ENCODE data around the gene PDE4D. TPM values are rescaled to one million over a fixed set of nuclear protein-coding genes. Genes with fewer than 3 reads are reported as not detected.

Gene PDE4D
- total RNA-seq, 1 donor = 12.7 TPM

DNA sequence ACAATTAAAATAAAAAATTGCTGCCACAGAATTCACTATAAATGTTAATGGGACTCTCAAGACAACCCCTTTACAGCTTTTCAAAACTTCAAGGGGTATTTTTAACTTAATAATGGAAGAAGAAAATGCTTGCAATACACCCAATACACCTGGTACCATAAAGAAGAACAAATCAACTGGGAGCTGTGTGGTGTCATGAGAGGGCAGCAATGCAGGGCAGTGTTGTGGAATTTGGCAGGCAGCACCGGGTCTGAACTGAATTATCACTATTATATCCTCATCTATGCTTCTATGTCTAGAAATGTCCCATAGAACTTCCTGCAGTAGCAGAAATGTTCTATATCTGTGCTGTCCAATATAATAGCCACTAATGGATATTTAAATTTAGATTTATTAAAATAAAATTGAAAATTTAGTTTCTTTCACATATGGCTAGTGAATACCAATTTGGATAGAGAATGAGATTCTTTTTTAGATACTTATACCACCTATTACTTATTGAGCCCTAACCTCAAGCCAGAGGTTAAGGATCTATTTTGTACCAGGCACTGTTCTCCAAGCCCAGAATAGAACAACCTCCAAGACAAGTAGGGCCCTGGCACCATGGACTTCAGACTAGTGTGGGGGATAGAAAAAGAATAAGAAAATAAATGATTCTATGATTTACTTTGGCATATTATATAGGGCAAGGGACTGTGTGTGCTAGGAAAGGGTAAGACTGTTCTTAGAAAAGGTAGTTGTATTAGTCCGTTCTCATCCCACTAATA, 265.3 kb downstream of the PDE4D start:
- DNase-seq (ENCODE audit: low read depth) = no peak

GRCh38 chr5:59624898-59625297, 268.6 kb downstream of the PDE4D start:
- no peak for DNase-seq (ENCODE audit: low read depth)
- TF ChIP-seq, protein P1, sequence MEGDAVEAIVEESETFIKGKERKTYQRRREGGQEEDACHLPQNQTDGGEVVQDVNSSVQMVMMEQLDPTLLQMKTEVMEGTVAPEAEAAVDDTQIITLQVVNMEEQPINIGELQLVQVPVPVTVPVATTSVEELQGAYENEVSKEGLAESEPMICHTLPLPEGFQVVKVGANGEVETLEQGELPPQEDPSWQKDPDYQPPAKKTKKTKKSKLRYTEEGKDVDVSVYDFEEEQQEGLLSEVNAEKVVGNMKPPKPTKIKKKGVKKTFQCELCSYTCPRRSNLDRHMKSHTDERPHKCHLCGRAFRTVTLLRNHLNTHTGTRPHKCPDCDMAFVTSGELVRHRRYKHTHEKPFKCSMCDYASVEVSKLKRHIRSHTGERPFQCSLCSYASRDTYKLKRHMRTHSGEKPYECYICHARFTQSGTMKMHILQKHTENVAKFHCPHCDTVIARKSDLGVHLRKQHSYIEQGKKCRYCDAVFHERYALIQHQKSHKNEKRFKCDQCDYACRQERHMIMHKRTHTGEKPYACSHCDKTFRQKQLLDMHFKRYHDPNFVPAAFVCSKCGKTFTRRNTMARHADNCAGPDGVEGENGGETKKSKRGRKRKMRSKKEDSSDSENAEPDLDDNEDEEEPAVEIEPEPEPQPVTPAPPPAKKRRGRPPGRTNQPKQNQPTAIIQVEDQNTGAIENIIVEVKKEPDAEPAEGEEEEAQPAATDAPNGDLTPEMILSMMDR (IDR thresholded peaks at IDR 0.05; ENCODE audit: insufficient read depth, low read length) = no peak
- no peak overlapping the region for H3K4me3 ChIP-seq (ENCODE audit: low read depth, low read length)

More for the DNA sequence above, 265.3 kb downstream of the PDE4D start:
- TF ChIP-seq, protein P1 (IDR thresholded peaks at IDR 0.05; ENCODE audit: insufficient read depth, low read length) = no peak
- no peak overlapping the region for H3K4me3 ChIP-seq (ENCODE audit: low read depth, low read length)

- no peak overlapping the region for H3K4me3 ChIP-seq (ENCODE audit: low read depth, low read length)
- TF ChIP-seq, protein P1 (IDR thresholded peaks at IDR 0.05; ENCODE audit: insufficient read depth, low read length) = no peak
- no peak for DNase-seq (ENCODE audit: low read depth)
Measured at GRCh38 chr5:59622848-59623247, 270.7 kb downstream of the PDE4D start.

GRCh38 chr5:59621477-59621876, 272.0 kb downstream of the PDE4D start:
- no peak overlapping the region for H3K4me3 ChIP-seq (ENCODE audit: low read depth, low read length)
- TF ChIP-seq, protein P1 (IDR thresholded peaks at IDR 0.05; ENCODE audit: insufficient read depth, low read length) = no peak
- DNase-seq (ENCODE audit: low read depth) = no peak

GRCh38 chr5:59620535-59621212, 272.9 kb downstream of the PDE4D start:
- DNase-seq (ENCODE audit: low read depth) = no peak
- TF ChIP-seq, protein P1 (IDR thresholded peaks at IDR 0.05; ENCODE audit: insufficient read depth, low read length) = no peak
- H3K4me3 ChIP-seq (ENCODE audit: low read depth, low read length) = no peak overlapping the region

DNA sequence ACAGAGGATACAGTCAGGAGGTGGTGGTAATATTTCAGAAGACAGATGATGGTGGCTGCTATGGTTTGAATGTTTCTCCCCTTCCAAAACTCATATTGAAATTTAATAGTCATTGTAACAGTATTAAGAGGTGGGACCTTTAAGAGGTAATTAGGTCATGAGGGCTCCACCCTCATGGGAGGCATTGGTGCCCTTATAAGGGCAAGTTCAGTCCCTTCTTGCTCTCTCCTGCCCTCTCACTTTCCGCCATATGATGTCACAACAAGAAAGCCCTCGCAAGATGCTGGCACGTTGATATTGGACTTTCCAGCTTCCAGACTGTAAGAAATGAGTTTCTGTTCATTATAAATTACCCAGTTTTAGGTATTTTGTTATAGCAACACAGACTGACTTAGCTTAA, 274.9 kb downstream of the PDE4D start:
- TF ChIP-seq, protein P1 (IDR thresholded peaks at IDR 0.05; ENCODE audit: insufficient read depth, low read length) = no peak
- no peak for DNase-seq (ENCODE audit: low read depth)
- no peak overlapping the region for H3K4me3 ChIP-seq (ENCODE audit: low read depth, low read length)

Data from fibroblast of the aortic adventitia (primary cell).